HFFc6 (cell line): ENCODE results near the gene NR4A1. TPM values are rescaled to one million over a fixed set of nuclear protein-coding genes. Genes with fewer than 3 reads are reported as not detected.

Source experiments
- DNase-seq: peaks from one replicate; pipeline ENCODE4 v3.0.0-alpha.2; 2018
- H3K27ac Mint-ChIP-seq: 2 replicates; pipeline ENCODE4 v1.8.0; 2020; ENCODE audit warnings: mild to moderate bottlenecking, mixed read lengths
- H3K27me3 Mint-ChIP-seq: 2 replicates; pipeline ENCODE4 v1.8.0; 2021; ENCODE audit warnings: mild to moderate bottlenecking, moderate library complexity, mixed read lengths; ENCODE audit not compliant: insufficient read depth
- H3K36me3 Mint-ChIP-seq: 2 replicates; pipeline ENCODE4 v1.8.0; 2021; ENCODE audit warnings: low read depth, mixed read lengths
- H3K4me1 Mint-ChIP-seq: 2 replicates; pipeline ENCODE4 v1.8.0; 2020; ENCODE audit warnings: low read depth, mixed read lengths
- H3K4me3 Mint-ChIP-seq: 2 replicates; pipeline ENCODE4 v1.8.0; 2020; ENCODE audit warnings: mild to moderate bottlenecking, moderate library complexity, mixed read lengths
- H3K9me3 Mint-ChIP-seq: 2 replicates; pipeline ENCODE4 v1.8.0; 2020; ENCODE audit warnings: mild to moderate bottlenecking, mixed read lengths
- CTCF ChIP-seq: fragments of 200-600 bp; sonication (generic); IDR thresholded peaks from 2 replicates; pipeline ENCODE4 v1.5.0; 2021; ENCODE audit warnings: antibody characterized with exemption, mild to moderate bottlenecking
- total RNA-seq, 6 experiments: library from RNA; stranded (reverse); fragmentation: NEBNext Ultra II Directional; extraction: Animal tissue kit (Norgen Biotek cat#: 25700); gene quantifications; 2 replicates in 1 of 6; 3 replicates in 5 of 6; pipeline ENCODE4 v1.2.3, GENCODE V29; 2021

NR4A1 gene
- total RNA-seq, 6 experiments from 2014 or later = 10.3 to 46.6 (median 43.6) TPM

DNA sequence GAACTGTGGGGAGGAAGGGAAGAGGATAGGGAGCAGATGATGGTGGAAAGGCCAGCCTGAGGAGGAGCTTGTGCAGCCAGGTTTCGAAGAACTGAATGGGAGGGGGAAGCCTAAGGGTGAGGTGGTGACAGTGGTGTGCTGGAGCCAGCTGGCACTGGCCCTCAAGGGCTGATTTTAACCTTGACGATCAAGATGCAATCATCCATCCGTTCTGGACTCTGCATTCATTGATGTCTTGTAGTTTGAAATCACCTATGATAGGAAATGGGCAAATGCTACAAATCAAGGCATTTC, 15.8 kb downstream of the NR4A1 start:
- H3K4me3 Mint-ChIP-seq = no peak overlapping the region

DNA sequence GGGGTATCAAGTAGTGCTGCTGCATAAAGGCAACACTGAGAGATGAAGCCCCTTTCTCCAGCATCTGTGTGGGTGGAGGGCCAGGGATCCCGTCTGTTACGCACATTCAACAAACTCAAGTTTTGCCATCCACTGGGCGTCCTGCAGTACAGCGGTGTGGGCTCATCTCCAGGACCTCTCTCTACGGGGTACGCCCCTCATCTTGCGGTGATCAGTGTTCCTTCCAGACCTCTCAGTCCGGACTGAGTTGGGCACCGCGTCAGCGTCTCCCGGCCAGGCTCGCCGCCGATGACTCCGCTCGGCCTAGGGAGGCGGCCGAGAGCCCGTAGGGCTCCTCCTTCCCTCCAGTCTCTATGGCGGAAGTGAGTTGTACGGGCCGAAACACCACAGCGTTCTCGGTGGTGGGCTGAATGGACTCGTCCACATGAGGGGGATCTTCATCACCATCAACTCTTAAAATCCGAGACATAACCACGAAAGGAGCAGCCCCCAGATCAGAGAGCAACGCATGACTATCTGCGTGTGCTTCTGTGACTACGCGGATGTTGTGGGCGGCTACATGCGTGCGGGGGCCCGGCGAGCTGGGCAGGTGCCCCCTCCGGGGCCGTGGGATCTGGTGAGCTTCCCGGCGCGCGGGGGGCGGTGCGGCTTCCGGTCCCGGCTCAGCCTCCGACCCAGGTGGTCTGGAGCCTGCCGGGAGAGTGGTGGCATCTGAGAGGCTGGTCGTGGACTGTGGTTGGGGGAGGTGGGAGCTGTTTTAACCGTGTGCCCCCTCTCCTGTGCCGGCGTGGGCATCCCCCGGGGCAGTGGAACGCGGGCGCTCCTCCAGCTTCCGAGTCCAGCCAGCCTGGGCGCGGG, 18.3 kb downstream of the NR4A1 start, which contains the start of gene ATG101:
Gene ATG101 (plus strand): TSS at position 652 of the 858 bp plus-strand sequence. CDS start 3,673 bp downstream, outside the sequence.
- no peaks in the 10 kb centered on the region for H3K9me3 Mint-ChIP-seq
- H3K4me3 Mint-ChIP-seq = peak within 1 kb of the TSS; percentile 94
- H3K27me3 Mint-ChIP-seq = no peaks in the 10 kb centered on the region
- peak; percentile 43; the same call in 1 of the 2 replicates for TF ChIP-seq CTCF
- peaks cover 75% of the 10 kb centered on the region for H3K4me1 Mint-ChIP-seq
- peak; percentile 93 for DNase-seq
- H3K36me3 Mint-ChIP-seq = peaks cover 36% of the 10 kb centered on the region
- H3K27ac Mint-ChIP-seq = peak within 1 kb of the TSS; percentile 100

More for the DNA sequence above, 15.8 kb downstream of the NR4A1 start:
- DNase-seq = no peak
- Mint-ChIP-seq H3K27ac (no peak overlapping the region), H3K9me3 (no peaks in the 10 kb centered on the region), H3K36me3 (peaks cover 17% of the 10 kb centered on the region), H3K4me1 (peaks cover 63% of the 10 kb centered on the region), H3K27me3 (peaks cover 9% of the 10 kb centered on the region; the same call in 1 of the 2 replicates)
- TF ChIP-seq CTCF = no peak

- H3K4me1 Mint-ChIP-seq = peaks cover 75% of the 10 kb centered on the region
- peaks cover 42% of the 10 kb centered on the region for H3K36me3 Mint-ChIP-seq
- H3K4me3 Mint-ChIP-seq = peak overlapping the region; percentile 94
- no peak for DNase-seq
- no peak for TF ChIP-seq CTCF
- H3K27me3 Mint-ChIP-seq = no peaks in the 10 kb centered on the region
- H3K27ac Mint-ChIP-seq = peak overlapping the region; percentile 100
- H3K9me3 Mint-ChIP-seq = no peaks in the 10 kb centered on the region
Measured at GRCh38 chr12:52070185-52070925, 19.1 kb downstream of the NR4A1 start.

GRCh38 chr12:52073531-52074381, 22.5 kb downstream of the NR4A1 start:
- DNase-seq = peak; percentile 53
- Mint-ChIP-seq H3K27ac (peak overlapping the region; percentile 79), H3K36me3 (peaks cover 50% of the 10 kb centered on the region), H3K4me1 (peaks cover 76% of the 10 kb centered on the region), H3K9me3 (no peaks in the 10 kb centered on the region), H3K27me3 (peaks cover 1% of the 10 kb centered on the region; the same call in 1 of the 2 replicates), H3K4me3 (peak overlapping the region; percentile 46)
- TF ChIP-seq CTCF = no peak
